NCI-H1092 treated with DMSO at 0.1 percent for 48 hours (cell line): ENCODE data around the gene SLC9A1.

Experiments
- DNase-seq: peaks from one replicate; lab custom pipeline; 2025; lab: John Stamatoyannopoulos, UW

SLC9A1 gene

DNA sequence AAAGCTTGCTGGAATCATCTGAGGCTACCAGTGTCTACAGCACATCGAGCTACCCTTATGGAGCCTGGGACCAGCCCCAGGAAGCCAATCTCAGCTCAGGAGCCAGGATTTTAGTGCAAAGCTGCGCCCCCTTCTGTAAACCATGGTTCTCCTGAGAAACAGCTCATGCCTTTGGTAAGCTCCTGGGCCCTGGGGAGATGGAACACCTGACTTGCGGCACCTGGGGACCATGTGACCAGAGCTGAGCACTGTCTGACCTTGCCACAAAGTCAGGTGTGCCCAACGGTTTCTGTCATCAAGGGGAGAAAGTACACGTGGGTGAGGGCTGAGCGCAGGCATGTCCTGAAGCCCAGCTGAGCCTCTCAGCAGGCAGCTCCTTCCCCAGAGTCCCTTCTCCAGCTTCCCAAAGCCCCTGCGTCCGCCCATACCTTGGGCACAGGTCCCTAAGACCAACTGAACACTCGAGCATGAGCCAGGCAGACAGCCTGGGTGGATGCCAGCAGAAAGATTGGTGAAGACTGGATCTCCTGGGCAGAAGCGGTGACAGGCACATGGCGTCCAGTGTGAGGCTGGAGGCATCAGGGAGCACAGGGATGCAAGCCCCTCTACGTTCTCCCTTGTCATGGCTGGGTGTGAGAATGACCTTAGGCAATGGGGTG, 84.4 kb downstream of the SLC9A1 start:
- no peak for DNase-seq

DNA sequence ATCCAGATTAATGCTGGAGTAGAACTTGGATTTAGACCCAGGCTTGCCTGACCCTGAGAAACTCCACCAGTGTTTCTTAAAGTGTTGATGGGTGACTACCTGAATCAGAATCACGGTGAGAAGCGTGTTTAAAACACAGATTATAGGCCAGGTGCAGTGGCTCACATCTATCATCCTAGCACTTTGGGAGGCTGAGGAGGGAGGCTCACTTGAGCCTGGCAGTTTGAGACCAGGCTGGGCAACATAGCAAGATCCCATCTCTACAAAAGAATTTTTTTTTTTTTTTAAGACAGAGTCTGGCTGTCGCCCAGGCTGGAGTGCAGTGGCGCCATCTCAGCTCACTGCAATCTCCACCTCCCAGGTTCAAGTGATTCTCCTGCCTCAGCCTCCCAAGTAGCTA, 86.0 kb downstream of the SLC9A1 start:
- DNase-seq = no peak

DNA sequence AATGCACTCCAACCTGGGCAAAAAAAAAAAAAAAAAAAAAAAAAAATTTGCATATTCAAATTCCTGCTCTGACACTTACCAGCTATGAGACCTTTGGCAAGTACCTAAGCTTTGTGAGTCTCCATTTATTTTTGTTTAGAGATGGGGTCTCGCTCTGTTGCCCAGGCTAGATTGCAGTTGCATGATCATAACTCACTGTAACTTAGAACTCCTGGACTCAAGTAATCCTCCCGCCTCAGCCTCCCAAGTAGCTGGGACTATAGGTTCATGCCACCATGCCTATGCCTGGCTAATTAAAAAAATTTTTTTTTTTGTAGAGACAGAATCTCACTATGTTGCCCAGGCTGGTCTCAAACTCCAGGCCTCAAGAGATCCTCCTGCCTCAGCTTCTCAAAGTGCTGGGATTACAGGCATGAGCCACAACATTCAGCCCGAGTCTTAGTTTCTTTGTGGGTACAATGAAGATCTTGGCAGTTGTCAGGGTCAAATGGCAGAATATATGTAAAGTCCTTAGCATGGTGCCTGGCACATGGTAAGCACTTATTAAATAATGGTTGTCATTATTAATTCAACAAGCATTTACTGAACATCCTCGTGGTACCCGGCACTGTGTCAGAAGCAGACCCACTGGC, 88.8 kb downstream of the SLC9A1 start:
- DNase-seq = no peak

DNA sequence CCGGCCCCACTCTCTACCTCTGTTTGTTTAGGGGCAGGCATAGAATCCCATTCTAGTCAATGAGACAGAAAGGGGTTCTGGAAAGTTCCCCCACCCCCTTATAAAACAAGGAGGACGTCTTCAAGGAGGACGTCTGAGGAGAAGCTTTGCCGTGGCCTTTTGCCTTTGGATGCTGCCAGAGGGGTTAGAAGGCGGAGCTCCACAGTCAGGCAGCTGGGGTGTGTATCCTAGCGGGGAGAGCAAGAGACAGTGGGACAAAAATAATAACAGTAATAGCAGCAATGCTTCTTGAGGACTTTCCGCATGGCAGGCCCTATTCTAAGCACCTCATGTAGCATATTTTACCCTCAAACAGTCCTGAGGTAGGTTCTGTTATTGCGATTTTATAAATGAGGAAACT, 94.0 kb downstream of the SLC9A1 start:
- DNase-seq = no peak

DNA sequence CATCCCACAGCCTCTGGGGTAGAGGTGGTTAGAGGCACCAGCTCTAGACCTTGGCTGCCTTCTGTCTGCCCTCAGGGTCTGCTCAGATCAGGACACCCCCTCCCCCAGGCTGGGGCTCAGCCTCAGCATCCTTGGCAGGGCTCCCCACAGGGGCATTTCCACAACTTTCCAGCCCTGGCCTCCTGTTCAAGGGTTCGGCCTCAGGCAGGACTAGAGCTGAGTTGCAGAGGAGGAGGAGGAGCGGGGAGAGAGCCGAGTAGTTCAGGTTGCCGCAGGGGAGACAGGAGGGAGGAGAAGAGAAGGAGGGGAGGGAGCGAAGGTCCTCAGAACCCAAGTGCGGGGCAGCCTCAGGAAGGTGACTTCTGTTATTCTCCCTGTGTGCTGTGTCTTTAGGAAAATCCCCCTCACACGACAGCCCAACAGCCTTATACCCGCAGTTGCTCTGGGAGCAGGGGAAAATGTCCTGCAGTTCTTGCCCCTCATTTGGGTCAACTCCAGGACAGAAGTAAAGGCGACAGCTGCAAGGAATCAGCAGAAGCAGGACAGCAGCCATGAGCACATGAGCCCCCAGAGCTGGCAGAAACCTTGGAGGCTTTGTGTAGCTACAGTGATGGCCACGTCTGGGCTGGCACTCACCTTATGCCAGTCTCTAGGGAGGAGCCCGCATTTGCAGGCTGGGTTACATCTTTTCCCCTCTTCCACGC, 95.8 kb downstream of the SLC9A1 start:
- DNase-seq = no peak

DNA sequence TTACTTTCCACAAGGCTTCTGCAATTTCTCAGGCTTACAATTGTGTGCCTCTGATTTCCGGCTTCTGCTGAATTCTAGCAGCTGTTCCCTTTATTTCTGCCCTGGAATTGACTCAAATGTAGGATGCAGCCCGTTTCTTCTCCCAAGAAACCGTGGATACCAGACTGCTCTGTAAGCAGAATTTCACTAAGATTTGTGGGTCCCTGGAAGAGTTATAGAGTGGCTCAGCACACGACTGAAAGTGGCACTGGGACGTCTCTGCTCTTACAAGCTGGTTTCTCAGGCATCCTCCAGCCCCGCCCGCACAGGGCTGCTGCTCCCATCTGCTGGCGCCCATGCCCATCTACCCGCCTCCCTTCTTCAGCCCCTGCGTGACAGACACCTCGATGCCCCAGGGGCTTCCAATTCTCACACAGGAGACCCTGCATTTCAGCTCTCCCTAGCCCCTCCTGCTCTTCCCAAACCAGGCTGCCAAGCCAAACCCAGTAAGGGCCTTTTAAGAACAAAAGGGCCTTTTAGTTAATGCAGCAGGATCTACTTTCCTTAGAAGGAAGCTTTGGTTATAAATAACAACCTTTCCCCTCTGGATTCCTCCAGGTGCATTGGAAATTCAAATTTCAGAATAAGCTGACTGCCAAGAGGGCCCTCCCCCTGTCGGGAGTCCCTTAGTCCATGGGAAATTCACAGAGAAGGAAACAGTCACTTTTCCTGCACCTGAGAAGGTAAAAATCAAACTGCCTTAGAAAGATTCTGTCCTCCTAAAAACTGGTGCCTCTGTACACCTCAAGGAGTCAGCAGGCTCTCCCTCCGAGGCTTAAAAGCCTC, 96.9 kb downstream of the SLC9A1 start:
- DNase-seq = peak; percentile 63

DNA sequence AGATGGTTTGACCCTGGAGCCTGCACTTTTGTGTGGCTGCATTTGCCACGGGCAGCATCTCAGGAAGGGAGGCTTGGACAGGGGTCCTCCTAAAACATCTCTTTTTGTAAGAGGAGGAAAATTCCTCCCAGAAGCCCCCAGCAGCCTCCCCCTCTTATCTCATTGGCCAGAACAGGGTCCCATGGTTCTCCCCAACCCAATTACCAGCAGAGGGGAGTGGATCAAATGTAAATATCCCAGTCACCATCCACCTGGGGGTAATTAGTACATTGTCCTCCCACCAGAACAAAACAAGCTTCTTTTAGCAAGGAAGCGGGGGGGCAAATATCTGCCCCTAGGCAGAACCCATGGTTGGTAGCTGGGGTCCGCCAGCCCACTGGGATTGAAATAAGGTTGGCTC, 97.5 kb downstream of the SLC9A1 start:
- peak; percentile 57 for DNase-seq

DNA sequence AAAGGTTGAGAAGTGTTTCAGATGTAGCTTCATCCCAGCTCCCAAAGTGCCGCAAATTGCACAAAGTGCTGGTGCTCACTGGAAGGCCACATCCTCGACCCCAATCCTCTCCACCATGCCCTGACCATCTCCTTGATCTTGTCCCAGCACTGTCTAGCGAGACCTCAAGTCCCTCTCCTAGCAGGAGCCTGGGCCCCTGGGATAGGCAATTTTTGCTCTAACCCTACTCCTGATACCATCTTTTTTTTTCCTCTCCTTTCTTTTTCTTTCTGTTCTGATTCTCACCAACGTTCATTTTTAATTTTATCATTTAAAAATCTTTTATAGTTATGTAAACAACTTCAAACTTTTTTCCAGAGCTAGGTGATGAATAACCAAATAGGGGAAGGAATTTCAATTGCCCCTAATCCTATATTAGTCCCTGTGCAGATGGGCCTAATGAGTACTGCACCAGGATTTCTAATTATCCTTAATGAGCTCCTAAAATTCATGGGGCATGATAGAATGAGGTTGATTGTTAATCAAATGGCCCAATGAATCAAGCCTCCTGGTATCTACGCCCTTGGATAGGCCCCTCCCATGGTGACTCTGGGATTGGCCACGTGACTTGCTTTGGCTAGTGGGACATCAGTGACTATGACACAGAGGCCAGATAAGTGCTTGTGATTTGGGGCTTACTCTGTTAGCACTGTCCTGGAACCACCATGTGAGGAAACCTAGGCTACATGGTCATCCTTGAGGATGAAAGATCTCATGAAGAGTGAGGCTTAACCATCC, 100.8 kb downstream of the SLC9A1 start:
- DNase-seq = no peak

DNA sequence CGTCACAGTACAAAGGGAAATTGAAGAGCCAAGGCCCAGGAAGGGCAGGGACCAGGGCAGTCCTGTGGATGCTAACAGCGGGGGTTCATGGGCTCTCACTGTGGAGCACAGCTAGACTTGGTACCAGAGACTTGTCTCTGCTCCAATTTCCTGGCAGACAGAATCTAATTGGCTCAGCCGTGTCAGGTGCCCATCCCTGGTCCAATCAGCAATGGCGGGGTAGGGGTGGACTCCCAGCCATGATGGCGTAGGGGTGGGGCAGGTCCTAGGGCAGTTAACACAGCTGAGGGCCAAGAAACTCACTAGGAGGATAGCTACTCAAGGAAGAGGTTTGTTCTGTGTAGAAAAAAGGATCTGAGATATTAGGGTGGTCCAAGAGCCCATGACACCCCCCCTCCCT, 102.4 kb downstream of the SLC9A1 start:
- DNase-seq = no peak

DNA sequence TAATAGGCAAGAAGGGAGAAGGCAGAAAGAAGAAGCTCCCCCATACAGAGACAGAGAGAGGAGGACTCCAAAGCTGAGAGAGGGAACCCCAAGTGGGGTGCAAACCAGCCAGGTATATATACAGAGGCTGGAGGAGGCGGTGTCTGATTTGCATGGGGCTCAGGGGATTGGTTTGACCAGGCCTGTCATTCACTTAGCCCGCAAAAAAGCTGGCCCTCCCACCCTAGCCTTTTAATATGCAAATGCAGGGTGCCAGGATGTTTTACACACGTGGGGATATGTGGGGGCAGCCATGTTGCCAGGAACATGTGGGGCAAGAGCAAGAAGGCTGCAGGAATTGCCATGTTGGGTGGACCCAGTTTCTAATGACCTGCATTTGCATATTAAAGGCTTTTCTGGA, 105.3 kb downstream of the SLC9A1 start:
- no peak for DNase-seq

DNA sequence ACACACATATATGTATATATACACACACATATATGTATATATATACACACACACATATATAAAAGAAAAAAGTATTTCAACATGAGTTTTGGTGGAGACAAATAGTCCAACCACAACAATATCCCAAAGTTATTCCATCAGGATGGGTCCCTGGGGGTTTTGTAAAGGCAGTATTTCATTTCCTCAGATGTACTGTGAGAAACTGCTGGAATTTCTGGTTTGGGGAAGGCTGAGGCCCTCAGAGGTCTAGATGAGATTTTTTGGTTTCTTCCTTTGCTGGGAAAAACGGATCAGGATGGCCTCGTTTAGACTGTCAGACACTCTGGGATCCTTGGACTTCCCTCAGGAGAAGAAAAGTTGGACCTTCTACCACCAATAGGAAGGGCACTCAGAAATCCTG, 105.8 kb downstream of the SLC9A1 start:
- DNase-seq = no peak
